GM12801 (cell line): ENCODE data around the gene FLYWCH1.

Experiments used
- TF ChIP-seq, protein P1 (sequence below): IDR thresholded peaks from one replicate; pipeline ENCODE4 v1.5.1; 2011; ENCODE audit warnings: control low read depth; ENCODE audit not compliant: insufficient read length; ENCODE audit errors: extremely low read depth

FLYWCH1 gene

DNA sequence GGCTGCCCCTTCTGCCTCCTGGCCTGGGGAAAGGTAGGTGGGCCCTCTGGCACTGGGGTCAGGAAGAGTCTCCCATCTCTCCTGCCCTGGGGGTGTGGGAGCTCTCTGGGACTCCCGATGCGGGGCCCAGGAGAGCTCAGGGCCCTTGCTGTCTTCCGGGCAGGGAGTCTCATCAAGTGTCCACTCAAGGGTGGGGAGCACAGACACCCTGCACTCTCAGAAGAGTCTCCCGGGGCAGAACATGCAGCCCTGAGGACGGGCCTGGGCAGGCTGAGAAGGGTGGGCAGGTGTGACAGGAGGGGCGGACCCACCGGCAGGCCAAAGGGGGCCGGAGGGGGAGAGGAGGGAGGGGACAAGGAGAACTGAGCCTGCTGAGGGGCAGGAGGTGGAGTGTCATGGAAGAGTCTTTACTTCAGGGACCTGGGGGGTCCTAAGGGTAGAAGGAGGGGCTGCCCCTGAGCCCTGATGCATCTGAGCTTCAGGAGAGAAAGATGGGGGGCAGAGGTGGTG, 76.9 kb downstream of the FLYWCH1 start:
- TF ChIP-seq, protein P1, sequence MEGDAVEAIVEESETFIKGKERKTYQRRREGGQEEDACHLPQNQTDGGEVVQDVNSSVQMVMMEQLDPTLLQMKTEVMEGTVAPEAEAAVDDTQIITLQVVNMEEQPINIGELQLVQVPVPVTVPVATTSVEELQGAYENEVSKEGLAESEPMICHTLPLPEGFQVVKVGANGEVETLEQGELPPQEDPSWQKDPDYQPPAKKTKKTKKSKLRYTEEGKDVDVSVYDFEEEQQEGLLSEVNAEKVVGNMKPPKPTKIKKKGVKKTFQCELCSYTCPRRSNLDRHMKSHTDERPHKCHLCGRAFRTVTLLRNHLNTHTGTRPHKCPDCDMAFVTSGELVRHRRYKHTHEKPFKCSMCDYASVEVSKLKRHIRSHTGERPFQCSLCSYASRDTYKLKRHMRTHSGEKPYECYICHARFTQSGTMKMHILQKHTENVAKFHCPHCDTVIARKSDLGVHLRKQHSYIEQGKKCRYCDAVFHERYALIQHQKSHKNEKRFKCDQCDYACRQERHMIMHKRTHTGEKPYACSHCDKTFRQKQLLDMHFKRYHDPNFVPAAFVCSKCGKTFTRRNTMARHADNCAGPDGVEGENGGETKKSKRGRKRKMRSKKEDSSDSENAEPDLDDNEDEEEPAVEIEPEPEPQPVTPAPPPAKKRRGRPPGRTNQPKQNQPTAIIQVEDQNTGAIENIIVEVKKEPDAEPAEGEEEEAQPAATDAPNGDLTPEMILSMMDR, result no peak

DNA sequence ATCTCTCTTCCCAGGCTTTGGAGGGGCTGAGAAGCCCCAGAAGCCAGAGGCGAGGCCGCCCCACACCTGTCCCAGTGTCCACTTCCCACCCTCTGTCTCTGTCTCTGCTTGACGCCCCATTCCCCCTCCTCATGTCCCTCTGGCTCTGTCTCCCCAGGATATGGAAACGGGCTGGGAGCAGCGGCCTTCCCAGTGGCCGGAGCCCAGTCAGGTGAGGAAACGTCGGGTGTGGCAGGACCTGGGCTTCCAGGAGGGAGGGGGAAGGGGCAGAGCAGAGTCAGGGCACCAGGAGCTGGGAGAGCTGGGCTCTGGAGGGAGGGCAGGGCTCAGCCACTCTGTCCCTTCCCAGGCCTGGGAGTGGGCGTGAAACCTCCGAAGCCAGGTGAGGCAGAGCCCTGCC, 79.2 kb downstream of the FLYWCH1 start:
- TF ChIP-seq, protein P1, result no peak

DNA sequence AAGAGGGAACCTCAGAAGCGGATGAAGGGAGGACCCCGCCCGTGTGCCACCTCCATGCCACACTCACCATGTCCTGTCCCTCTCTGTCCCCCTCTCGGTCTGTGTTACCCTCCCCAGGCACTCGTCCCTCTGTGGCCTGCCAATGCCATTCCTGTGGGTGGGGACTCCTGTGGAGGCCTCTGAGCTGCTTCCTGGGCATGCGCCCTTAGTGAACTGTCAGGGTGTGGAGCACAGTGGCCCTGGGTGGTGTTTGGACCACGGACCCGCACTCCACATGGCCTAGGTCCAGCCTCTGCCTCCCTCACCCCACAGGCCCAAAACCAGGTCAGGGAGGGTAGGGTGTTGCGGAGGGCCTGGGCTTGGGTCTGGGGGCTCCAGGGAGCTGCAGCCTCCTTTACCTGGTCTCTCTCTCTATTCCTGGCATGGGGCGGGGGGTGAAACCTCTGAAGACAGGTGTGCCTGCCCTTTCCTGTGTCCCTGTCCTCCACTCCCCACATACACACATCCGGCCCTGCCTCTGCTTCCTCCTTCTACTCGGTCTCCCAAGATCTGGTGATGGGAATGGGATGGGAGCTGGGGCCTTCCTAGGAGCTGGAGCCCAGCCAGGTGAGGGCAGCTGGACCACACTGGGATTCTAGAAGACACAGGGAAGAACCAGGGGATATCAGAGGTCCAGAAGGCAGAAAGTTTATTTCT, 80.0 kb downstream of the FLYWCH1 start:
- TF ChIP-seq, protein P1, result no peak

DNA sequence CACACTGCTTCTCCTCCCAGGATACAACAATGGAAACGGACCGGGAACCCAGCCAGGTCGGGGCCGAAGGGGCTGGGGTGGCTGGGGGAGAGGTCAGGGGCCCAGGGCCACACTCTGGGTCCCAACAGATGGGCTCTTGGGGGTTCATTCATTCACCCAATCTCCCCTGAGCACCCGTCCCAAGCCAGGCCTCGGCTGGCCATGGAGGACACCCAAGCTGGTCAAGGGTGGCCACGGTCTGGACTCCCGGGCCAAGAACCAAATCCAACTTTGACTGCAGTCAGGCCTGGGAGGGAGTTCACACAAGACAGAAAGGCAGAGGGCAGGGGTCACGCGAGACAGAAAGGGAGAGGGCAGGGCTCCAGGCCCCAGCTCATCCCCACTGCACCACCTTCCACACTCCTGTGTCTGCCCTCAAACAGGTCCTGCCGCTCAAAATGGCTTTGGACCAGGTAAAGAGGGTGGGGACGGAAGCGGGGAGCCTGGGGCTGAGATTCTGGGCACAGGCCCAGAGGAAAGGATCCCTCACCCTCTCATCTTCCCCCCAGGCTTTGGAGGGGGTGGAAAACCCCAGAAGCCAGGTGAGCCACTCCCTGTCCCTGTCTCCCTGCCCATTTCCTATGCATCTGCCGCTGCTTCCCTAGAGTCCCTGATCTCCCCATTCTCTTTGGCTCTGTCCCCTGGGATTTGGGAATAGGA, 80.8 kb downstream of the FLYWCH1 start:
- TF ChIP-seq, protein P1, result no peak

DNA sequence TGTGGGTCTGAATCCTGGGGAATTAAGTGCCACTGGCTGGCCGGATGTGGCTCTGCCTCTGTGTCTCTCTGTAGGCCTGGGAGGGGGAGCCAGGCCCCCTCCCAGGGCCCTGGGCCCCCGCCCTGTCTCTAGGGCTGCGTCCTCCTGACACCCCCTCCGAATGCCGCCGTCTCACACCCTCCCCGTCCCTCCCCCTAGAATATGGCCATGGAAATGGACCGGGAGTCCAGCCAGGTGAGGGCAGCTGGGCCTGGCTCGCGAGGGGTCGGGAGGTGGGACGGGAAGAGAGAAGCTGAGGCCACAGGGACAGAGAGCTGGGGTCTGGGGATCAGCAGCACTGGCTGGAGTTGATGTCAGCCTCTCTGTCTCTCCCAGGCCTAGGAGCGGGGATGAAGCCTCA, 84.6 kb downstream of the FLYWCH1 start:
- TF ChIP-seq, protein P1, result no peak

DNA sequence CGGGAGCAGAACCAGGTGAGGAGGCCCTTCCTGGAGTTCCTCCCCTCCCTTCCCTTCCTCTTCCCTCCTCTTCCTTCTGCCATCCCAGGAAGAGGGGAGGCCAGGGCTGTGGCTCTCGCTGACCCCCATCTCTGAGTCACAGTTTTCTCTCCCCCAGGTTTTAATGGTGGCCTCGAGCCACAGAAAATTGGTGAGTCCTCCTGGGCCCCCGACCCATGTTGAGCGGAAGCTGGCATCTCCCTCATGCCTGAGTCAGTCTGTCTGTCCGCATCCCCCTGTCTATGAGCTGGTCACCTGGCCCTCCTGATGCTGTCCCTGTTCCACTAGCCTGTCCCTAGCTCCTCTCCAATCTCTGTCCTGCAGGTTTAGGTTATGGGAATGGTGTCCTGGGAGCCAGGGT, 88.2 kb downstream of the FLYWCH1 start:
- TF ChIP-seq, protein P1, result no peak

DNA sequence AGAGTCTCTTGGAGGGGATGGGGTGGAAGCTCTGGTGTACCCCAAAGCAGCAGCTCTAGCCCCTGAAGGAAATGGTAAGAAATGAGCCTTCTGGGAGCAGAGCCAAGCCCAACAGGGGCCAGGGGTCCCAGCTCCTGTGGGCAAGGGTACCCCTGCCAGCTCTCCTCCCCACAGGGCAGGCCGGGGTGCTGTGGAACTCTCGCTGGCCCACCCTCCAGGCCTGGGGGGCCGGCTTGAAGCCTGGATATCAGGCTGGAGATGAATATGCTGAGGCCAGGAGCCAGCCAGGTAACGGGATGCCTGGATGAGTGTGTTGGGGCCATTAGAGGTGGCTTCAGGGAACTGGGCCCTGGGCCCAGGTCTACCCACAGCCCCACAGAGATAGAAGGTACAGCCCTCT, 88.8 kb downstream of the FLYWCH1 start:
- TF ChIP-seq, protein P1, result no peak
